Natural killer cell (primary cell): Measurements from ENCODE around the gene MUC2. TPM values are rescaled to one million over a fixed set of nuclear protein-coding genes. Genes with fewer than 3 reads are reported as not detected.

Experiments used
- ATAC-seq, 3 donors: fragments of 150-1000 bp in 2 of 3; fragments of 200-7000 bp in 1 of 3; cut with Tn5 transposase; 1 replicate in 1 of 3; 2 replicates in 2 of 3; pipeline ENCODE4 v1.10.0; 2021; ENCODE audit warnings: mild to moderate bottlenecking in 2 of 3, moderate library complexity in 2 of 3
- DNase-seq, 2 donors: peaks; one replicate each; pipeline versions ENCODE4 v3.0.0 to v3.0.0-alpha.2; 2013 to 2021; ENCODE audit warnings: mixed read lengths in 1 of 2
- H3K27ac ChIP-seq: one replicate; pipeline ENCODE4 v1.5.1; 2013; ENCODE audit warnings: mild to moderate bottlenecking, low read length
- H3K27me3 ChIP-seq: one replicate; pipeline ENCODE4 v1.6.1; 2013; ENCODE audit warnings: low read length; ENCODE audit not compliant: control insufficient read depth, insufficient read depth
- H3K36me3 ChIP-seq: one replicate; pipeline ENCODE4 v1.6.1; 2013; ENCODE audit warnings: low read length; ENCODE audit not compliant: control insufficient read depth, insufficient read depth
- H3K4me1 ChIP-seq: one replicate; pipeline ENCODE4 v1.6.1; 2013; ENCODE audit warnings: low read length; ENCODE audit not compliant: control insufficient read depth, insufficient read depth
- H3K4me3 ChIP-seq: one replicate; pipeline ENCODE4 v1.5.1; 2013; ENCODE audit warnings: low read length
- H3K9me3 ChIP-seq: one replicate; pipeline ENCODE4 v1.6.1; 2013; ENCODE audit warnings: low read length; ENCODE audit not compliant: control insufficient read depth, insufficient read depth
- H3K27ac Mint-ChIP-seq, 2 donors: one replicate each; pipeline ENCODE4 v1.8.0; 2022; ENCODE audit warnings: mild to moderate bottlenecking in 2 of 2, mixed read lengths in 2 of 2, moderate library complexity in 1 of 2
- H3K27me3 Mint-ChIP-seq, 2 donors: one replicate each; pipeline ENCODE4 v1.8.0; 2022; ENCODE audit warnings: low read depth in 2 of 2, mixed read lengths in 2 of 2
- H3K36me3 Mint-ChIP-seq: one replicate; pipeline ENCODE4 v1.8.0; 2022; ENCODE audit warnings: mixed read lengths
- H3K4me1 Mint-ChIP-seq, 2 donors: one replicate each; pipeline ENCODE4 v1.8.0; 2022; ENCODE audit warnings: mixed read lengths in 2 of 2
- H3K4me3 Mint-ChIP-seq: one replicate; pipeline ENCODE4 v1.8.0; 2022; ENCODE audit warnings: mild to moderate bottlenecking, moderate library complexity, mixed read lengths
- H3K9me3 Mint-ChIP-seq, 2 donors: one replicate each; pipeline ENCODE4 v1.8.0; 2022; ENCODE audit warnings: mixed read lengths in 2 of 2
- WGBS: methylation state at CpG from one replicate; pipeline ENCODE4 v1.1.7; 2013; ENCODE audit warnings: missing lambda C conversion rate; ENCODE audit not compliant: insufficient coverage; 5-methylcytosine and 5-hydroxymethylcytosine counted together
- intact Hi-C: fragments of 100-400 bp; cut with micrococcal nuclease; formaldehyde crosslinking; loops from one replicate; pipeline ENCODE4 v1.14.2; 2022
- total RNA-seq, 4 donors: library from RNA; stranded (reverse); fragments of 120-200 nt in 1 of 4; gene quantifications; one replicate each; pipeline versions ENCODE4 v1.2.3 to v1.2.4, GENCODE V29; 2013 to 2022
- TF ChIP-seq, protein P1 (sequence below): fragments of 200-600 bp; IDR thresholded peaks from one replicate; pipeline ENCODE4 v1.8.0; 2022; ENCODE audit warnings: antibody characterized with exemption

MUC2 gene
- total RNA-seq, 3 donors from 2014 or later (not counting 1 experiment from before 2014, with no cell fraction given) = not detected

DNA sequence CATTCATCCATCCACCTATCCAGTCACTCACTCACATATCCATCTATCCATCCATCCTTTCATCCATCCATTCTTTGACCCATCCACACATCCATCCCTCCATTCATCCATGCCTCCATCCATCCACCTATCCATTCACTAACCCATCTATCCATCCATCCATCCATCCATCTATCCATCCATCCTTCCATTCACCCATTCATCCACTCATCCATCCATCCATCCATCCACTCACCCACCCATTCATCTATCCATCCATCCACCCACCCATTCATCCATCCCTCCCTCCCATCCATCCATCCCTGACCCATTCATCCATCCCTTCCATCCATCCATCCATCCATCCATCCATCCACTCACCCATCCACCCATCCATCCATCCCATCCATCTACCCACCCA lies 4.9 kb upstream of the MUC2 start:
- TF ChIP-seq, protein P1, sequence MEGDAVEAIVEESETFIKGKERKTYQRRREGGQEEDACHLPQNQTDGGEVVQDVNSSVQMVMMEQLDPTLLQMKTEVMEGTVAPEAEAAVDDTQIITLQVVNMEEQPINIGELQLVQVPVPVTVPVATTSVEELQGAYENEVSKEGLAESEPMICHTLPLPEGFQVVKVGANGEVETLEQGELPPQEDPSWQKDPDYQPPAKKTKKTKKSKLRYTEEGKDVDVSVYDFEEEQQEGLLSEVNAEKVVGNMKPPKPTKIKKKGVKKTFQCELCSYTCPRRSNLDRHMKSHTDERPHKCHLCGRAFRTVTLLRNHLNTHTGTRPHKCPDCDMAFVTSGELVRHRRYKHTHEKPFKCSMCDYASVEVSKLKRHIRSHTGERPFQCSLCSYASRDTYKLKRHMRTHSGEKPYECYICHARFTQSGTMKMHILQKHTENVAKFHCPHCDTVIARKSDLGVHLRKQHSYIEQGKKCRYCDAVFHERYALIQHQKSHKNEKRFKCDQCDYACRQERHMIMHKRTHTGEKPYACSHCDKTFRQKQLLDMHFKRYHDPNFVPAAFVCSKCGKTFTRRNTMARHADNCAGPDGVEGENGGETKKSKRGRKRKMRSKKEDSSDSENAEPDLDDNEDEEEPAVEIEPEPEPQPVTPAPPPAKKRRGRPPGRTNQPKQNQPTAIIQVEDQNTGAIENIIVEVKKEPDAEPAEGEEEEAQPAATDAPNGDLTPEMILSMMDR = no peak
- no peak overlapping the region for H3K27ac Mint-ChIP-seq

DNA sequence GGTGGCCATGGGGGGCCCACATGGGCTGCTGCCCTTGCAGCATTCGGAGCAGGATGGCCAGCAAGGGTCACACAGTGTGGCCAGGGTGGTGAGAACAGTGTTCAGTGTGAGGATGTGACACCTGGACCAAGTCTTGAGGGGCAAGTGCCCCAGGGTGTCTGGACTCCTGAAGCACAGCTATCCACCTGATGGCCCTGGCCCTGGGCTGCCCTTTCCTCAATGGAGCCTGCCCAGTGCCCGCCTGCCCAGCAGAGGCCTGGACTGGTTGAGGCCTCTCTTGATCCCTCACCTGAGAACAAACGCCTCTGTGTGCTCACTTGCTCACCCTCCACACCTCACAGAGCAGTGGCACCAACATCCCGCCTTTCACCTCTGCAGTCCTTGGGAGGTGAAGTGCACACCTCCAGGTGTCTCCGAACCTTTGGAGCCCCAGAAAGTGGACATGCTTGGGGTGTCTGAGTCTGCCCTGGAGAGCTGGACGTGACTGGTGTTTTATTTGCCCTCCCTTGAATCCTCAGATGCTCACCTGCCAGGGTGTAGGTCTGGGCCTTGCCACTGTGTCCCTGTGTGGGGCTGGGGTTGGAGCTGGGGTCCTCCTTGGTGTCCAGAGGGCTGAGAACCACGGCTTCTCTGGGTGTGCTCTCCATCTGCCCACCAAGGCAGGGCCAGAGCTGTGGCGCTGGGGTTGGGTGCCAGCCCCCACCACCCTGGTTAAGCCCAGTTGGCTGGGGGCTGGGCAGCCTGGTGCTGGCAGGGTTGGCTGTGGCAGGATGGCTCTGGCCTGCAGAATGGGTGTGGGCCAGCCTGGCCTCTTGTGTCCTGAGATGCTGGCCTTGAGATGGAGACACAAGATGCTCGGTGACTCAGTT lies 3.8 kb upstream of the MUC2 start:
- H3K27ac Mint-ChIP-seq = no peak overlapping the region

More for the DNA sequence above, 4.9 kb upstream of the MUC2 start:
- H3K27ac ChIP-seq = no peak overlapping the region
- H3K4me3 ChIP-seq = no peak overlapping the region
- H3K27me3 ChIP-seq = no peaks in the 10 kb centered on the region
- Mint-ChIP-seq H3K4me1 (no peaks in the 10 kb centered on the region), H3K9me3 (no peaks in the 10 kb centered on the region), H3K4me3 (no peak overlapping the region), H3K36me3 (no peaks in the 10 kb centered on the region), H3K27me3 (peaks cover 10 to 14% of the 10 kb centered on the region in 2 donors)
- intact Hi-C loops = no loop called here
- no peak for ATAC-seq
- no peaks in the 10 kb centered on the region for H3K4me1 ChIP-seq
- DNase-seq = no peak
- no peaks in the 10 kb centered on the region for H3K9me3 ChIP-seq
- H3K36me3 ChIP-seq = no peaks in the 10 kb centered on the region

DNA sequence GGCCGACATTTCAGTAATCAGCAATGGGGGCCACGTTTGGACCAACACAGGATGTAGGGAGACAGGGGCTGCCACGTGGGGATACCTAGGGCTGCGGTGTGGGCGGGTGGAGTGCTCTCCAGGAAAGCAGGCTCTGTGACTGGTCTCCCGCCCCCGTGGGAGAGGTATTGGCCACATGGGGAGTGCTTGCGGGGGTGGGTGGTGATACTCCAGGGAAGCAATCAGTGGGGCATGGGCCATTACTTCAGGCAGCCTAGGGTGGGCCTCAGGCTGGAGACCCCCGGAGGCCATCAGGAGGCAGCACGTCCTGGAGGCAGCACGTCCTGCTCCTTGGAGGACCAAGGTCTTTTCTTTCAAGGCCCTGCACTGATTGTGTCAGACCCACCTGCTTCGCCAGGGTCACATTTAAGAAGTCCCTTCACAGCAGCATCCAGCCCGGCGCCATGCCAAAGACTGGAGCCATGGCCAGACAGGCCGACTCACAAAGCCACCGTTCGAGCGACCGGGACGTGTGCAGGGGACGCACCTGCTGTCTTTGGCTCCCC lies 3.0 kb upstream of the MUC2 start:
- no peaks in the 10 kb centered on the region for H3K9me3 ChIP-seq
- H3K27ac Mint-ChIP-seq = no peak overlapping the region
- 84% methylated on average over 21 of the region's 21 CpGs for WGBS
- peaks cover 1 to 5% of the 10 kb centered on the region in 2 donors for H3K27me3 Mint-ChIP-seq
- H3K4me3 Mint-ChIP-seq = no peak overlapping the region
- ATAC-seq (no peak), DNase-seq (no peak)
- H3K36me3 Mint-ChIP-seq = no peaks in the 10 kb centered on the region
- H3K4me3 ChIP-seq = no peak overlapping the region
- H3K9me3 Mint-ChIP-seq = no peaks in the 10 kb centered on the region
- H3K27me3 ChIP-seq = no peaks in the 10 kb centered on the region
- TF ChIP-seq, protein P1 = no peak
- no peaks in the 10 kb centered on the region for H3K4me1 Mint-ChIP-seq
- no peaks in the 10 kb centered on the region for H3K4me1 ChIP-seq
- H3K36me3 ChIP-seq = no peaks in the 10 kb centered on the region
- intact Hi-C loops = no loop called here
- H3K27ac ChIP-seq = no peak overlapping the region

More for the DNA sequence above, 3.8 kb upstream of the MUC2 start:
- Histone ChIP-seq H3K4me3 (no peak overlapping the region), H3K27me3 (no peaks in the 10 kb centered on the region), H3K27ac (no peak overlapping the region), H3K36me3 (no peaks in the 10 kb centered on the region), H3K9me3 (no peaks in the 10 kb centered on the region), H3K4me1 (no peaks in the 10 kb centered on the region)
- Mint-ChIP-seq H3K4me1 (no peaks in the 10 kb centered on the region), H3K4me3 (no peak overlapping the region), H3K27me3 (peaks cover 6 to 9% of the 10 kb centered on the region in 2 donors), H3K36me3 (no peaks in the 10 kb centered on the region), H3K9me3 (no peaks in the 10 kb centered on the region)
- DNase-seq (no peak), ATAC-seq (no peak)
- TF ChIP-seq, protein P1 = no peak
- WGBS = 79% methylated on average over 9 of the region's 9 CpGs
- intact Hi-C loops = no loop called here
